ENCODE data around the gene BPIFB3. TPM values are rescaled to one million over a fixed set of nuclear protein-coding genes. Genes with fewer than 3 reads are reported as not detected.

Gene BPIFB3
- total and polyA plus RNA-seq, 2 of the 13 experiments (the other 11 are each of a cell fraction or from before 2014, with no cell fraction given): 0.09 TPM; not detected in 1

DNA sequence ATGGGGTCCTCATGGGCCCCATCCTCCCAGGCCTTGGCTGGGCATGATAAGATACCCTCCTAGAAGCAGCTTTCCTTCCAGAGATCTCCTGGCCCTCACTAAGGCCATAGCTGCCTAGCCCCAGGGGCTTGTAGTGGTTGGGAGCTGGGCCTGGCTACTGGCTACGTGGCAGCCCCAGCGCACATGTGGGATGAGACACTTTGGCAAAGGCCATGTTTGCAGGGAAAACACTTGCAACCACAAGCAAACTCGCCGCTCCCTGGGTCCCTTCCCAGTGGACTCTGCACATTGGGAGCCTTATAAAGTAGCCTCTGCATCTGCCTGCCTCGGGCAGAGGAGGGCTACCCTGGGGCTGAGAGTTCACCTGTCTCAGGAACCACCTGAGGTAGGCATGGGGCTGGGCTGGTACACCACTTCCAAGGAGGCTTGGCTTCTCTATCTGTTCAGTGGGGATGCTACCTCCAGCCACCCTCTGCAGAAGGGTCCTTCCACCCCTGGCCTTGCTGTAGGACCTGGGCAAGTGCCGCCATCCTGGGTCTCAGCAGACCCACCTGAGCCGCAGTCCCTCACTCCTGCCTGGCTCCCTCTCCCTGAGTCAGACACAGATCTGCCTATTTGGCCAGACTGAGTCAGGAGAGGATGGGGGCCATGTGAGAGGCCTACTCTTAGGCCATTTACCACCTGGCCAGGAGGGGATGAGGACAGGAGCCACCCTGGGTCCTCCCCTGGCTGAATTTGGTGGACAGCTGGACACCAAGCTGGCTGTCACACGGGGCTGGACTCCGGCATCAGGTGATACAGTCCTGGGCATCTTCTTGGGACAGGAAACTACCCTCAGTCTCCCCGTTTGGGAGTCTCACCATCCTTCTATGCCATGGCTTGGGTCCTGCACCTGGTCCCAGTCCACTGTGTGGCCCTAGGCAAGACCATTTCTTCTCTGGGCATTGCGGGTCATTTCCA lies 46.0 kb upstream of the BPIFB3 start, which contains the start of gene BPIFB2:
BPIFB2 (plus strand) TSS at position 329 of the 960 bp plus-strand sequence. CDS start 871 bp downstream, outside the sequence.
- FAIRE-seq (peak; percentile 77), DNase-seq (ENCODE audit: low spot score) (peak; percentile 97), ATAC-seq (peak; percentile 74)
- Histone ChIP-seq H4K20me1 (ENCODE audit: insufficient read depth, low read length) (no peaks in the 10 kb centered on the region), H3K4me2 (ENCODE audit: low read depth, low read length) (peak within 1 kb of the TSS; percentile 91), H3K9ac (ENCODE audit: insufficient read depth, low read depth, low read length) (peak within 1 kb of the TSS; percentile 87), H3K27ac (ENCODE audit: extremely low read length, insufficient read depth, low read length) (peak within 1 kb of the TSS; percentile 90), H3K79me2 (ENCODE audit: insufficient read depth, low read length) (peaks cover 37% of the 10 kb centered on the region), H2AFZ (ENCODE audit: low read length) (no peak within 1 kb of the TSS), H3K4me3 (replicated peaks in 1 of 3; ENCODE audit: insufficient read depth in 1 of 3, low read depth in 2 of 3, low read length in 3 of 3) (peak within 1 kb of the TSS; percentile 50 to 79 (median 68)), H3K4me1 (ENCODE audit: insufficient read depth, low read length) (peaks cover 89% of the 10 kb centered on the region), H3K27me3 (ENCODE audit: control insufficient read depth in 1 of 2, insufficient read depth in 2 of 2, low read length in 2 of 2) (no peaks in the 10 kb centered on the region; a peak in 1 of 5 replicates), H3K9me3 (ENCODE audit: low read length) (no peaks in the 10 kb centered on the region), H3K36me3 (replicated peaks in 1 of 2; ENCODE audit: control insufficient read depth in 1 of 2, insufficient read depth in 2 of 2, low read length in 2 of 2) (peaks cover 15 to 27% of the 10 kb centered on the region in 2 experiments)
- ChIA-PET POLR2A (interaction anchor here (0.9 to 2.8 kb wide), 5 partner anchors 9 to 35 kb away, joined by 3 to 16 read pairs (median 8); no protein-coding TSS in a partner anchor), CTCF (ENCODE audit: low intra/inter-chr PET ratio, low total read pairs) (interaction anchor here (1.3 kb wide), 1 partner anchor 26 kb away, joined by 3 read pairs; no protein-coding TSS in a partner anchor)
- in situ Hi-C loops (cut with HindIII; ENCODE audit: extremely low pct_ligation_motif_present, low pct_unique_long_range_greater_than_20kb): no loop called here
- WGBS (ENCODE audit: low lambda C conversion rate): 26% methylated on average over 8 of the region's 11 CpGs
- intact Hi-C loops (cut with micrococcal nuclease; ENCODE audit: unreplicated experiment): loop anchor here (1.0 to 10.0 kb wide), 4 partner anchors 15 to 213 kb away; no protein-coding TSS in a partner anchor
- BruUV-seq (replicated peaks): TSS peak; percentile 52
- TF ChIP-seq, protein P1, sequence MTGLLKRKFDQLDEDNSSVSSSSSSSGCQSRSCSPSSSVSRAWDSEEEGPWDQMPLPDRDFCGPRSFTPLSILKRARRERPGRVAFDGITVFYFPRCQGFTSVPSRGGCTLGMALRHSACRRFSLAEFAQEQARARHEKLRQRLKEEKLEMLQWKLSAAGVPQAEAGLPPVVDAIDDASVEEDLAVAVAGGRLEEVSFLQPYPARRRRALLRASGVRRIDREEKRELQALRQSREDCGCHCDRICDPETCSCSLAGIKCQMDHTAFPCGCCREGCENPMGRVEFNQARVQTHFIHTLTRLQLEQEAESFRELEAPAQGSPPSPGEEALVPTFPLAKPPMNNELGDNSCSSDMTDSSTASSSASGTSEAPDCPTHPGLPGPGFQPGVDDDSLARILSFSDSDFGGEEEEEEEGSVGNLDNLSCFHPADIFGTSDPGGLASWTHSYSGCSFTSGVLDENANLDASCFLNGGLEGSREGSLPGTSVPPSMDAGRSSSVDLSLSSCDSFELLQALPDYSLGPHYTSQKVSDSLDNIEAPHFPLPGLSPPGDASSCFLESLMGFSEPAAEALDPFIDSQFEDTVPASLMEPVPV (CRISPR knock-in tag; IDR thresholded peaks at IDR 0.05): peak; percentile 84; the same call in 1 of the 2 replicates
- TF ChIP-seq ZNF562 (CRISPR knock-in tag; IDR thresholded peaks at IDR 0.05; ENCODE audit: borderline replicate concordance) (no peak), RBAK (CRISPR knock-in tag; IDR thresholded peaks at IDR 0.05) (peak; percentile 40; the same call in 1 of the 2 replicates), ZNF432 (CRISPR knock-in tag; IDR thresholded peaks at IDR 0.05; ENCODE audit: borderline replicate concordance) (peak; percentile 91; the same call in 1 of the 2 replicates), SUZ12 (IDR thresholded peaks at IDR 0.05; ENCODE audit: low read depth, low read length) (no peak), NFE2L1 (CRISPR knock-in tag; IDR thresholded peaks at IDR 0.05; ENCODE audit: borderline replicate concordance) (no peak; the same call in 1 of the 2 replicates), ZNF234 (CRISPR knock-in tag; conservative IDR thresholded peaks at IDR 0.05) (no peak), XBP1 (CRISPR knock-in tag; IDR thresholded peaks at IDR 0.05) (peak; percentile 97; the same call in 1 of the 2 replicates), NFKB2 (CRISPR knock-in tag; IDR thresholded peaks at IDR 0.05; ENCODE audit: borderline replicate concordance) (peak; percentile 82), GABPA (IDR thresholded peaks at IDR 0.05; ENCODE audit: low read depth, low read length) (no peak), GABPA (CRISPR knock-in tag; IDR thresholded peaks at IDR 0.05; ENCODE audit: low read depth) (no peak), ETV5 (CRISPR knock-in tag; IDR thresholded peaks at IDR 0.05; ENCODE audit: borderline replicate concordance) (peak; percentile 89; the same call in 1 of the 2 replicates)
- TF ChIP-seq, protein P2, sequence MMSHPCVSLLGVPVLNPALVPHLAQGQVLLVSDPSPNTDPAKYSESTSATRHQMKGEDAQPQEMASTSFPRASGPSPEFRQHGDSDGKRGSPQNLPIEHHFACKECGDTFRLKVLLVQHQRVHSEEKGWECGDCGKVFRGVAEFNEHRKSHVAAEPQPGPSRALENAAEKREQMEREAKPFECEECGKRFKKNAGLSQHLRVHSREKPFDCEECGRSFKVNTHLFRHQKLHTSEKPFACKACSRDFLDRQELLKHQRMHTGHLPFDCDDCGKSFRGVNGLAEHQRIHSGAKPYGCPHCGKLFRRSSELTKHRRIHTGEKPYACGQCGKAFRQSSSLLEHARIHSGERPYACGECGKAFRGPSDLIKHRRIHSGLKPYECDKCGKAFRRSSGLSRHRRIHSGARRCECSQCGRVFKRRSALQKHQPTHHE (CRISPR knock-in tag; IDR thresholded peaks at IDR 0.05; ENCODE audit: borderline replicate concordance): peak; percentile 33
- TF ChIP-seq, protein P3, sequence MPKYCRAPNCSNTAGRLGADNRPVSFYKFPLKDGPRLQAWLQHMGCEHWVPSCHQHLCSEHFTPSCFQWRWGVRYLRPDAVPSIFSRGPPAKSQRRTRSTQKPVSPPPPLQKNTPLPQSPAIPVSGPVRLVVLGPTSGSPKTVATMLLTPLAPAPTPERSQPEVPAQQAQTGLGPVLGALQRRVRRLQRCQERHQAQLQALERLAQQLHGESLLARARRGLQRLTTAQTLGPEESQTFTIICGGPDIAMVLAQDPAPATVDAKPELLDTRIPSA (CRISPR knock-in tag; IDR thresholded peaks at IDR 0.05; ENCODE audit: borderline replicate concordance): peak; percentile 21; the same call in 1 of the 2 replicates
- TF ChIP-seq, protein P4, sequence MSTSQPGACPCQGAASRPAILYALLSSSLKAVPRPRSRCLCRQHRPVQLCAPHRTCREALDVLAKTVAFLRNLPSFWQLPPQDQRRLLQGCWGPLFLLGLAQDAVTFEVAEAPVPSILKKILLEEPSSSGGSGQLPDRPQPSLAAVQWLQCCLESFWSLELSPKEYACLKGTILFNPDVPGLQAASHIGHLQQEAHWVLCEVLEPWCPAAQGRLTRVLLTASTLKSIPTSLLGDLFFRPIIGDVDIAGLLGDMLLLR (CRISPR knock-in tag; IDR thresholded peaks at IDR 0.05): no peak; the same call in none of the 2 replicates
